ENCODE measurements around the gene MS4A3.
"Not testable (repeated sequence)": the region's sequence is repeated elsewhere in the genome, so short reads cannot be mapped to it uniquely, and the experiment has no call there.

Gene MS4A3, protein sequence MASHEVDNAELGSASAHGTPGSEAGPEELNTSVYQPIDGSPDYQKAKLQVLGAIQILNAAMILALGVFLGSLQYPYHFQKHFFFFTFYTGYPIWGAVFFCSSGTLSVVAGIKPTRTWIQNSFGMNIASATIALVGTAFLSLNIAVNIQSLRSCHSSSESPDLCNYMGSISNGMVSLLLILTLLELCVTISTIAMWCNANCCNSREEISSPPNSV

DNA sequence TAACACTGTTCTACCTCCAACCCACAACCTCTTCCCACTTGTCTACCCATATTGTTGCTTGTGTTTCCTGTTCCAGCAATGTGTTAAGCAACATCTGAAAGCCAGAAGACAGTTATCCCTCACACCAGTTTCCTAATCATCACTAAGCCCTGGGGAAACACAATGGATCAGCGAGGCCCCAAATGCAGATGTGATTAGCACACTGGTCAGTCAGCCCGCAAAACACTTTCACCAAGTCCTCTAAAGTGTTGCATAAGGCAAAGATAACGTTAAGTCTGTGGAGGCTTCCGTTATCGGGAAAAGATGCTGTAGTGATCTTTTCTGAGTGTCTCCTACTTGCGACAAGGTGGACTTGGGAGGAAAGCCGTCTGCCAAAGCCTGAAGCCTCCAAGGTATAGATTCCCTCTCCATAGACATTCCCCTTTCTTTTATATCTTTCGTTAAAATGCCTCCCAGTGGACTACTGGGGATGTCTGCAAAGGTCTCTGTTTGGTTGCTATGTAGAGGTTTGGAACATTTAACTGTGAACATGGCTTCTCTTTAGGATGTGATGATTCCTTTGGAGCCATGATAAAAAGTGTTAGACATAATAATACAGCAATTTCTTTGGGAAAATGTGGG is at the start of gene MS4A3:
MS4A3 (plus strand) TSS at position 317 of the 621 bp plus-strand sequence. CDS start 4,496 bp downstream, outside the sequence.
- DNase-seq = no peak

DNA sequence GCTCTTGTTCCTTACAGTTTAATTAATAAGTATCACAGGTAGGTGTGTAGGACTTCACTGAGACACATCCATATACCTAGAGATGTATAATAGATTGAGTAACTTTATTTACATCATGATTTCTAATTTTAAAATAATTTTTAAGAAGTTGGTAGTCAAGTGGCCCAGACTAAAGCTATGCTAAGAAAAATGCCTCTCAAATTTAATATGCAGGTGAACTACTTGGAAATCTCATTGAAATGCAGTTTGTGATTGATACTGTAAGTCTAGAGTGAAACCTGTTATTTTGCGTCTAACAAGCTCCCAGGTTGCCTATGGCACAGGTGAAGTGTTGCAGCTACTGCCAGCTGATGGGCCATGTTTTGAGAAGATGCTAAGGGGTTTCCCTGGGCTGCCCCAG is 39.6 kb upstream of the MS4A3 start, which contains the start of gene OOSP4B:
OOSP4B (plus strand) TSS at position 301 of the 400 bp plus-strand sequence.
- no peak for DNase-seq

DNA sequence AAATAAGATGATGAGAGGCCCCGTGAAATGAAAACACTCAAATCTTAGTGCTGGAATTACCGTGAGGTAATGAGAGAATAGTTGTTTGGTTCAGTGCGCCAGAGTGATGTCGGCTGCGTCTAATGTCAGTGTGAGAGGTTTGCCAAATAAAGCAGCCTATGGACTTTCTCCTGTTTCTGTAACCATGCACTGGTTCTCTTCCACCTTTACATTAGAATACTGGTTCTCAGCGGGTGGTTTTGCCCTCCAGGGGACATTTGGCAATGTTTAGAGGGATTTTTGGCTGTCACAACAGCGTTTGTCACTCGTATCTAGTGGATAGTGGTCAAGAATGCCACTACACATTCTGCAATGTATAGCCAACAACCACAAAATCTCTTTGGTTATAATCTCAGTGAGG is 38.4 kb upstream of the MS4A3 start:
- no peak for DNase-seq

DNA sequence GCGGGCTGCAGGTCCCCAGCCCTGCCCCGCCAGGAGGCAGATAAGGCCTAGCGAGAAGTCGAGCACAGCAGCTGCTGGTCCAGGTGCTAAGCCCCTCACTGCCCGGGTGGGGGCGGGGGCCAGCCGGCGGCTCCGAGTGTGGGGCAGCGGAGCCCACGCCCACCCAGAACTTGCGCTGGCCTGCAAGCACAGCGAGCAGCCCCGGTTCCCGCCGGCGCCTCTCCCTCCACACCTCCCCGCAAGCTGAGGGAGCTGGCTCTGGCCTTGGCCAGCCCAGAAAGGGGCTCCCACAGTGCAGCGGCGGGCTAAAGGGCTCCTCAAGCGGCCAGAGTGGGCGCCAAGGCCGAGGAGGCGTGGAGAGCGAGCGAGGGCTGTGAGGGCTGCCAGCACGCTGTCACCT is 36.1 kb upstream of the MS4A3 start:
- not testable (repeated sequence) for DNase-seq

DNA sequence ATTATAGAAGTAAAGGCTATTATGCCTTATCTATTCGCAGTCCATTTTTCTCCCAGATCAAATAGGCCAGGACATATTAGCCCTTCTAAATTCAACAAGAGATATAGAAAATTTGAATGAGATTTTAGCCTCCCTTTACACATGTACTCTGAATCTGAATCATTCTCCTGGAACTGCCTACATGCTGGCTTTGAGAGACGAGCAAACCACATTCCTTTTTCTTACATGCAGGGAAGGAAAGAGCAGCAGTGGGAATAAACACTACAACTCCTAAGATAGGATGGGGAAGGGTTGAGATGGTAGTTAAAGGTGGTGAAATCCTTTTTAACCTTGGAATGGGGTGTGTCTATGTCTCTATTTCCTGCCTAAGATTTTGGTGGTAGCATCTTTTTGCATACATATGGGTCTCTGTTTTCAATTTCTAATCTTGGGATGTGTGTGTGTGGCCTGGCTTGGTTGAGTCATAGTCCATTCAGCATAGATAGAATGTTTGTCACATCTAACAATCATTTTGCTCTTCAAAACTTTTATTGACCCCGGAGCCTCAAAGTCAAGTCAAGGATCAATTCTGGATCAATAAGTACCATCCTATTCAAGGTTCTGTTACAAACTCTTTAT is 27.3 kb upstream of the MS4A3 start:
- DNase-seq = no peak

DNA sequence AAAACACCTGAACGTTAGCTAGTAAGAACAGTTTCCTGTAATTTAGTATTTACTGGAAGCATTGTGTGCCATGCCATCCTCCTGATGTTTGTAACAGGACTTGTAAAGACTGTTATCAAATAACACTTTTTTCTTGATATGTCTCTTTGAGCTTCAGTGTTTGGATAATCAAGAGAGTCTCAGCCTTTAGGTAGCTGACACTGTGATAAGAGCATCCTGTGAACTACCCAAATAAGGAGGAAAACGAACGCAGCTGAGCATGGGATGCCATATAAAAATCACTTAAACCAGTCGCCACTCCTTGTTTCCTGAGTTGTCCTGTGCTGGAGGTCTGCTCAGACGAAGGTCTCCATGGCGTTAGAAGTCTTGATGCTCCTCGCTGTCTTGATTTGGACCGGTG is 16.4 kb upstream of the MS4A3 start, which contains the start of gene OOSP2:
OOSP2 (plus strand) TSS at position 301 of the 400 bp plus-strand sequence; CDS start at position 352, 51 bp downstream.
- no peak for DNase-seq

DNA sequence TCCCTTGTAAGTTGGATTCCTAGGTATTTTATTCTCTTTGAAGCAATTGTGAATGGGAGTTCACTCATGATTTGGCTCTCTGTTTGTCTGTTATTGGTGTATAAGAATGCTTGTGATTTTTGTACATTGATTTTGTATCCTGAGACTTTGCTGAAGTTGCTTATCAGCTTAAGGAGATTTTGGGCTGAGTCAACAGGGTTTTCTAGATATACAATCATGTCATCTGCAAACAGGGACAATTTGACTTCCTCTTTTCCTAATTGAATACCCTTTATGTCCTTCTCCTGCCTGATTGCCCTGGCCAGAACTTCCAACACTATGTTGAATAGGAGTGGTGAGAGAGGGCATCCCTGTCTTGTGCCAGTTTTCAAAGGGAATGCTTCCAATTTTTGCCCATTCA is 6.0 kb upstream of the MS4A3 start:
- DNase-seq = not testable (repeated sequence)

DNA sequence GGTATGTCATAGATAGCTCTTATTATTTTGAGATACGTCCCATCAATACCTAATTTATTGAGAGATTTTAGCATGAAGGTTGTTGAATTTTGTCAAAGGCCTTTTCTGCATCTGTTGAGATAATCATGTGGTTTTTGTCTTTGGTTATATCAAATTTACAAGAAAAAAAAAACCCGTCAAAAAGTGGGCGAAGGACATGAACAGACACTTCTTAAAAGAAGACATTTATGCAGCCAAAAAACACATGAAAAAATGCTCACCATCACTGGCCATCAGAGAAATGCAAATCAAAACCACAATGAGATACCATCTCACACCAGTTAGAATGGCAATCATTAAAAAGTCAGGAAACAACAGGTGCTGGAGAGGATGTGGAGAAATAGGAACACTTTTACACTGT is 5.6 kb upstream of the MS4A3 start:
- not testable (repeated sequence) for DNase-seq

DNA sequence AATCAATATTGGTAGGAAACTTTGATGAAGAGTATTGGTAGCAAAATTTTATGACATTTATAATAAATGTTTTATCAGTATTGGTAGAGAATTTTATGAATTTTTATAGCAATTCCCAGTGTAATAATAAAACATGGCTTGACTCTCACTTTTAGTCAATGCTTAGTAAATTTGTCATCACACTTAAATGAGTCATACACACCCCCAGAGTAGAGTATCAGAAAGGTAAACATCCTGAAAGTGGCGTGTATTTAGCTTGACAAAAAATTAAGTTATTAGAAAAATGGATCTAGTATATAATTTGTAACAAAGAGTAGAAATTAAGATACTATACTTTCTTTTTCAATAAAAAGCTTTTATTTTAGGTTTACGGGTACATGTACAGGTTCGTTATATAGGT is 2.6 kb downstream of the MS4A3 start:
- DNase-seq = peak; percentile 26

DNA sequence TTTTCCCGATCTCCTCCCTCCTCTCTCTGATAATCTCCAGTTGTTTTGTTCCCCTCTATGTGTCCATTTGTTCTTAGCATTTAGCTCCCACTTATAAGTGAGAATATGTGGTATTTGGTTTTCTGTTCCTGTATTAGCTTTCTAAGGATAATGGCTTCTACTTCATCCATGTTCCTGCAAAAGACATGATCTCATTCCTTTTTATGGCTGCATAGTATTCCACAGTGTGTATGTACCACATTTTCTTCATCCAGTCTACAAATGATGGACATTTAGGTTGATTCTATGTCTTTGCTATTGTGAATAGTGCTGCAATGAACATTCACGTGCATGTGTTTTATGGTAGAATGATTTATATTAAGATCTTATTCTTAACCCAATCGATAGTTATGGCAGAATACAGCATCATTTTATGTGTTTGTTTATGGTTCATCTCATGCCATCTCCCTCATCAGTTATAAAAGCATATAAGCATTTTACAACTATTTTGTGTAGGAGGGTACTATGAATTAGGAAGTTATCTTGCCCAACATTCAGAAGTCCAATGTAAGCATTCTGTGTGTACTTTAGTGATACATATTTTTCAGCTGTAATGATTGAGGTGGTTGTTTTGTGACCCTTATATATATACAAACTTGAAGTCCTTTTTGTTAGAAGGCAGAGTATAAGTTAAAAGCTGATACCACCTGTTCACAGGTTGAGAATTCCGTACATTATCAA is 3.2 kb downstream of the MS4A3 start:
- DNase-seq = no peak

DNA sequence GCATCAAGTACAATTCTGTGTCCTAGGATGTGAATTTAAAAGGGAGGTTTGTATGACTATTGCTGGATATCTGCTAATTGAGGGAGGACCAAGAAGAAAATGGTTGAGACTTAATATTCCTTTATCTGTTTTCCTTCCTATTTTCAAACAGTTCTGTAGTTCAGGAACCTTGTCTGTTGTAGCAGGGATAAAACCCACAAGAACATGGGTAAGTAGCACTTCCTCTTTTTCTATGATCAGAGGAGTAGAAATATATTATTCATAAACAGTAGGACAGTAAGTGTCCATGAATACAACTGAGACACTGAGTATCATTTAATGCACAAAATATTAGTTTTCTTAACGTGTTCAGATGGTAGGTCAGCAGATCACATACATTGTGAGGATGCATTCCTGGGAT is 7.6 kb downstream of the MS4A3 start:
- no peak for DNase-seq

DNA sequence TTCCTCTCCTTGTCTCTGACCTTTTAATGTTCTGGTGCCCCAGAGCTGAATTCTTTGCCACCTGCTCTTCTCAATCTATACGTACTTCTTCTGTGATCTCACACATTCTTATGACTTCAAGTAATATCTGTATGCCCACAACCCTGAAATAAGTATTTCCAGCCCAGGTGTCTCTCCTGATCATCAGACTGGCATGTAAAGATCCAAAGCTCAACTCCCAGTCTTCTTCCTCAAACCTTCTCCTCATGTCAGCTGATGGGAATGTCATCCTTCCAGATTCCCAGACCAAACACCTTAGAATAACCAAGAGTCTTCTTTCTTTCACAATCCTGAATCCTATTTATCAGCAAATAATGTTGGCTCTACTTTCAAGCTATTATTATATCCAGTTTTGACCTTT is 9.3 kb downstream of the MS4A3 start:
- DNase-seq = no peak

DNA sequence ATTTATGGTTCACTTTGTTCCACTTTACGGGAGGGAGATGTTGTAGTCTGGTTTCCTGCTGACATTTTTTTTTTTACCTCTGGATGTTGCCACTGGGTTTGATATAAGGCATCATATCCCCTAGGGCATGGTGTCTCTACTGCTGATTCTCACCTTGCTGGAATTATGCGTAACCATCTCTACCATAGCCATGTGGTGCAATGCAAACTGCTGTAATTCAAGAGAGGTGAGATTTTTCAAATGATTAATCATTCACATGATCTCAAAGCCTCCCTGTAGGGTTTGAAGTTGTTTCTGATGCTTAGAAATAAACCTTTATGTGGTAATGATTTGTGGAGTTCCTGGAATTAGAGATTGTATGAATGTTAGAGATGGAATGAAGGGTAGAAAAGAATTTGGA is 13.0 kb downstream of the MS4A3 start:
- no peak for DNase-seq

DNA sequence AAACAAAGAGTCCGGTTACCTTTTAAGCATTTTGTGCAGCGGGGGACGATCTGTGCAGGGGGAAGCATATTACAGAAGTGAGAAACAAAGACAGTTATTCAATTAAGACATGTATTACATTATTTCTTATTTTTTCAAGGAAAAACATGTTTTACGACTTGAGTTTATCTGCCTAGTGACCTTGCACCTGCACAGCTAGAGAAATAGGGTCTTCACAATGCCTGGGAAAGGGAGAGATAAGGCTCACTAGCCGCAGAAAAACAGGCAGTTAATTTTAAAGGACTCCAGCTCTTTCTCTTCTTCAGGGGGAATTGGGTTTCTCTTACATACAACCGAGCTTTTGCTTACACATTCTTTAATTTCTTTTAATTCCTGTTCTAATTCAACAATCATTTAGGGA is 15.2 kb downstream of the MS4A3 start:
- DNase-seq = not testable (repeated sequence)

DNA sequence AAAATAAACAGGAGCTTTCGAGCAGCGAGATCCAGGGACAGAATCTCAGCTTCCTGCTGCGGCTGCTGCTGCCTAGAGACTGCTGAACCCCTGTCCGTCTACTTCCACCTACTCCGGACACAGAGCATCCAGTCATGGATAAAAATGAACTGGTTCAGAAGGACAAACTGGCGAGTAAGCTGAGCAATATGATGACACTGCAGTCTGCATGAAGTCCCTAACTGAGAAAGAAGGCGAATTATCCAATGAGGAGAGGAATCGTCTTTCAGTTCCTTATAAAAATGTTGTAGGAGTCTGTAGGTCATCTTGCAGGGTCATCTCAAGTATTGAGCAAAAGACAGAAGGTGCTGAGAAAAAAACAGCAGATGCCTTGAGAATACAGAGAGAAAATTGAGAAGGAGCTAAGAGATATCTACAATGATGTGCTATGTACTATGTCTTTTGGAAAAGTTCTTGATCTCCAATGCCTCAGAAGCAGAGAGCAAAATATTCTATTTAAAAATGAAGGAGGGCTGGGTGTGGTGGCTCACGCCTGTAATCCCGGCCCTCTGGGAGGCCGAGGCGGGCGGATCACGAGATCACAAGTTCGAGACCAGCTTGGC is 20.9 kb downstream of the MS4A3 start:
- DNase-seq = no peak

DNA sequence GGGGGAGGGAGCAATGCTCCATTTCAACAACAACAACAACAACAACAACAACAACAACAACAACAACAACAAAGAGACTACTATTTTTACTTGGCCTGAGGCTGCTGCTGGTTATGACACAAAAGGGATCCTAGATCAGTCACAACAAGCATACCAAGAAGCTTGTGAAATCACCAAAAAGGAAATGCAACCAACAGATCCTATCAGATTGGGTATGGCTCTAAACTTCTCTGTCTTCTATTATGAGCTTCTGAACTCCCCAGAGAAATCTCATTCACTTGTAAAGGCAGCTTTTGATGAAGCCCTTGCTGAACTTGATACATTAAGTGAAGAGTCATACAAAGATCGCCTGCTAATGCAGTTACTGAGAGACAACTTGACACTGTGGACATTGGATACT is 21.5 kb downstream of the MS4A3 start:
- no peak for DNase-seq

DNA sequence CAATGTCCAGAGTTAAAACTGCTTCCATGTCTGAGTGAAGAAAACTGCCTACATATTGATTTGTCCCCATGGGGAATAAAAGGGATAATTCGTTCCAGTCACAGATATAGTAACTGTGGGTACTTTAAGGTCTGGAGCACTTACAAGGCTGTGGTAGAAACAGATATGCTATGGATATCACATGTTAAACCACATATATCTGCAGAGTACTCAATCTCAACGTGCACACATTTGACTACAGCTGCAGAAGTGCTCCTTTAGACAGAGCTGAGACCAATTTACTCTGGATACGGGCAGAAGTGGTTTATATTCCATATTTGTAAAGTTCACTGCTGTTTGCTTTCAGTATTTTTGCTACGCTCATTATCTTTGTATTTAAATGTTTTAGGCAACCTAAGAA is 22.3 kb downstream of the MS4A3 start:
- no peak for DNase-seq

DNA sequence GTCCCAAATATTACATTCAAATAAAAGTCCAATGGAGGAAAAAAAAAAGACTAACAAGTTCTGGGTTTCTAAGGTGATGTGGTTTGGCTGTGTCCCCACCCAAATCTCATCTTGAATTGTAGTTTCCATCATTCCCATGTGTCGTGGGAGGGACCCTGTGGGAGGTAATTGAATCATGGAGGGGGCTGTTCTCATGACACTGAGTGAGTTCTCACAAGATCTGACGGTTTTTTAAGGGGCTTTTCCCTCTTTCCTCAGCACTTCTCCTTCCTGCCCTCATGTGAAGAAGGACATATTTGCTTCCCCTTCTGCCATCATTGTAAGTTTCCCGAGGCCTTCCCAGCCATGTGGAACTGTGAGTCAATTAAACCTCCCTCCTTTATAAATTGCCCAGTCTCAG is 24.1 kb downstream of the MS4A3 start:
- DNase-seq = no peak

DNA sequence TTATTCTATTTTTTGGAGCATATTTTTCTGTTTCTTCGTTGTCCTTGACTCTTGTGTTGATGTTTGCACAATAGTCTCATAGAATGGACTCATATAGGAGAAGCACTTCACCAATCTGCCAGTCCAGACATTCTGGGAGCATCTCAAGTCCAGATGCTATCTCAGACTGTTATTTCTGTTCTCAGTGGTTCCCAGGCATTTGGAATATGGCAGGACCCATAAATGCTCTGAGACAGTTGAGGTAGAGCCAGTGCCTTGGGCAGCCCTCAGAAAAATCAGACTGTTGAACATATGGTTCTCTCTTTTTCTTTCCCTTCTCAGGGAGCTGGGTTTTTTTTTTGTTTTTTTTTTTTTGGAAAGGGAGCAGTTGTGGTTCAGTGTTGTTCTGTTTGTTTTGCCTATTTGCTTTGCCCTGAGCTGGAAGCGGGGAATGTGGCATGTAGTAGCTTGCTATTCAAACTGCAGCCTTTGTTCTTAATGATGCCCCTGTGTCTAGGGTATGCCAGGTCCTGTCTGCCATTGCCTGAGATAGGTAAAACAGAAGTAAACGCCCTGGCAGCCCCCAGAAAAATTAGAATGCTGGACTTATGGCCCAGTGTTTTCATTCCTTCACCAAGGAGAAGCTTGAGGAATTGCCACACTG is 28.3 kb downstream of the MS4A3 start:
- DNase-seq = no peak

DNA sequence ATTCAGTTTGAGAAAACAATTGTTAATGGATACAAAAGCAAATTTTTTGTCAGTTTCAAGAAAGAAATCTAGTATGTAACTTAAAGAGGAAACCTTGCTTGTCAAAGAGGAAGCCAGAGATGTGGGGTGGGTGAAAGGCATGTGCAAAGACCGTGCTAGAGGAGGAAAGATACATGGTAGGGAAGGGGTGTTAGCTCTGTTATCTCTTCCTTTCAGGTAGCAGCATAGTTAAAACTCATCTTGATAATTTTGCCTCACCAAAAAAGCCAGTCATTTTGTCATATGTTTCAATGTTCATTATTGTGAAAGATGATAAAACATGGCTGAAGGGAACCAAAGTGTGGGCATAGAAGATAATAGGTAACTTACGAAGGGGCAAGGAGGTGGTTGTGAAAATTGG is 29.4 kb downstream of the MS4A3 start:
- no peak for DNase-seq

DNA sequence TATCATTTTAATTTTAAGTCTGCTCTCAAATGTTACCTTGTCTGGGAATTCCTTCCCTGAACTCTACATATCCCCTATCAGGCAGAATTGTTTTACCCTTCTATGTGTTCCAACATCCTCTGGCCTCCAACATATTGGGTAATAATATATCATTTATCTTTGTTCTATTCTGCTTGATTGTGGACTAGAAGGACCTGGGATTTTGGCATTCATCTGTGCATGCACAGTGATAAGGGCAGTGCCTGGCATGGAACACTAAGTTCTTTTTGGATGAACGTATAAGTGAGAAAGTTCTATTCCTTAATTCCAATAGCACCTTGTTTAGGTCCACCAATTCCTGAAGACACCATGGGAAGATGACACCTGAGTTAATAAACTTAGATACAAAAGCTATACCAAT is 30.8 kb downstream of the MS4A3 start:
- no peak for DNase-seq

DNA sequence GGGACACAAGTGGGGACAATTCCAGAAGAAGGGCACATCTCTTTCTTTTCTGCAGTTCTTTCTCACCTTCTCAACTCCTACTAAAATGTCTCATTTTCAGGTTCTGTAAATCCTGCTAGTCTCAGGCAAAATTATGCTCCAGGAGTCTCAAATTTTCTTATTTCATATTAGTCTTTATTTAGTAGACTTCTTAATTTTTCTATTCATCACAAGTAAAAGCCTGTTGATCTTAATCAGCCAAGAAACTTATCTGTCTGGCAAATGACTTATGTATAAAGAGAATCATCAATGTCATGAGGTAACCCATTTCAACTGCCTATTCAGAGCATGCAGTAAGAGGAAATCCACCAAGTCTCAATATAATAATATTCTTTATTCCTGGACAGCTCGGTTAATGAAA is 31.9 kb downstream of the MS4A3 start, which contains the start of gene MS4A2:
MS4A2 (plus strand) TSS at position 301 of the 400 bp plus-strand sequence. CDS start 102 bp downstream, outside the sequence.
- no peak for DNase-seq

All from activated CD4-positive, alpha-beta T cell treated with anti-CD3 and anti-CD28 coated beads, Interleukin-2, Interleukin-6, amounts not matched to agents 100 ng/mL and 50 ng/mL, durations not matched to agents 16 hours and 8 hours (primary cell).